ENCODE data around the gene PADI4.

PADI4 gene

GRCh38 chr1:17304151-17304825 is 3.7 kb upstream of the PADI4 start:
- no peak for TF ChIP-seq CTCF (IDR thresholded peaks at IDR 0.05; ENCODE audit: borderline replicate concordance, insufficient read depth, low read depth, low read length)
- H3K4me3 ChIP-seq (ENCODE audit: low read depth, low read length), result no peak overlapping the region

- H3K4me3 ChIP-seq (ENCODE audit: low read depth, low read length), result no peak overlapping the region
- TF ChIP-seq CTCF (IDR thresholded peaks at IDR 0.05; ENCODE audit: borderline replicate concordance, insufficient read depth, low read depth, low read length), result no peak
Observed at GRCh38 chr1:17304826-17305175, 3.2 kb upstream of the PADI4 start.

DNA sequence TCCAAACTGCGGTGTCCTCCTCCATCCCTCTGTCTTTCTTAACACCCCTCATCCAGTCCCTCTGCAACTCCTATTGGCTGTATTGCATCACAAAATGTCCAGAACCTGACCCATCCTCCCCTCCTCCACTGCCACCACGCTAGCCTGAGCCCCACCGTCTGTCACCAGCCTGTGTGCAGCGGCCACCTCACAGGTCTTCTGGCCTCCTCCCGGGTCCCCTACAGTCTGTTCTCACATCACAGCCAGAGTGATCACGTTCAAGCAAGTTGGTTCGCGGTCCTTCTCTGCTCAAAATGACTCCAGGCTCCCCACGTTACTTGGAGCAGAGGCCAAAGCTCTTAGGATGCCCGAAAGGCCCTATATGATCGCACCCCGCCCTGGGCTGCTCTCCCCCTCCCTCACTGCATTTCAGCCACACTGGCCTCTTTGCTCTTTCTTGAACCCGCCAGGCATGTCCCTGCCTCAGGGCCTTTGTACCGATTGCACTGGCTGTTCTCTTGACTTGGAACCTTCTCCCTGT is 2.4 kb upstream of the PADI4 start:
- no peak for TF ChIP-seq CTCF (IDR thresholded peaks at IDR 0.05; ENCODE audit: borderline replicate concordance, insufficient read depth, low read depth, low read length)
- H3K4me3 ChIP-seq (ENCODE audit: low read depth, low read length), result no peak overlapping the region

GRCh38 chr1:17306407-17306806 is 1.6 kb upstream of the PADI4 start:
- no peak overlapping the region for H3K4me3 ChIP-seq (ENCODE audit: low read depth, low read length)
- no peak for TF ChIP-seq CTCF (IDR thresholded peaks at IDR 0.05; ENCODE audit: borderline replicate concordance, insufficient read depth, low read depth, low read length)

GRCh38 chr1:17306921-17307320 is 1.1 kb upstream of the PADI4 start:
- TF ChIP-seq CTCF (IDR thresholded peaks at IDR 0.05; ENCODE audit: borderline replicate concordance, insufficient read depth, low read depth, low read length), result no peak
- no peak overlapping the region for H3K4me3 ChIP-seq (ENCODE audit: low read depth, low read length)

GRCh38 chr1:17307329-17307728 is 668 bp upstream of the PADI4 start:
- no peak overlapping the region for H3K4me3 ChIP-seq (ENCODE audit: low read depth, low read length)
- TF ChIP-seq CTCF (IDR thresholded peaks at IDR 0.05; ENCODE audit: borderline replicate concordance, insufficient read depth, low read depth, low read length), result no peak

- H3K4me3 ChIP-seq (ENCODE audit: low read depth, low read length), result no peak overlapping the region
- no peak for TF ChIP-seq CTCF (IDR thresholded peaks at IDR 0.05; ENCODE audit: borderline replicate concordance, insufficient read depth, low read depth, low read length)
Observed at GRCh38 chr1:17308593-17308992, 596 bp downstream of the PADI4 start.

Data from GM12875 (cell line).